Gastroesophageal sphincter (tissue), 4 donors: ENCODE measurements around the gene TTL. TPM values are rescaled to one million over a fixed set of nuclear protein-coding genes. Genes with fewer than 3 reads are reported as not detected.

Source experiments
- ATAC-seq: fragments of 150-250 bp; one replicate; pipeline ENCODE4 v1.9.1; 2016; ENCODE audit warnings: mild to moderate bottlenecking, moderate library complexity
- H3K27ac ChIP-seq, 4 donors: fragments of 200-600 bp; sonication (generic) in 3 of 4; 1 replicate in 3 of 4; 2 replicates in 1 of 4; pipeline ENCODE4 v1.5.1; 2016 to 2019
- H3K27me3 ChIP-seq: fragments of 200-600 bp; sonication (generic); one replicate; pipeline ENCODE4 v1.5.1; 2019
- H3K36me3 ChIP-seq, 2 donors: fragments of 200-600 bp; sonication (generic); one replicate each; pipeline ENCODE4 v1.5.1; 2019; ENCODE audit warnings: control low read depth in 1 of 2
- H3K4me1 ChIP-seq, 3 donors: fragments of 200-600 bp; sonication (generic); 1 replicate in 2 of 3; 2 replicates in 1 of 3; pipeline ENCODE4 v1.5.1; 2016 to 2019; ENCODE audit warnings: control low read depth in 2 of 3
- H3K4me3 ChIP-seq, 2 donors: fragments of 200-600 bp; sonication (generic); one replicate each; pipeline ENCODE4 v1.5.1; 2019; ENCODE audit warnings: mild to moderate bottlenecking in 1 of 2, moderate library complexity in 1 of 2
- H3K9me3 ChIP-seq, 3 donors: fragments of 200-600 bp; sonication (generic); one replicate each; pipeline ENCODE4 v1.5.1; 2017 to 2019; ENCODE audit warnings: control low read depth in 2 of 3
- CTCF ChIP-seq, 4 experiments: fragments of 200-600 bp in 2 of 4; fragments of 450-650 bp in 2 of 4; sonication (generic) in 1 of 4; IDR thresholded peaks; one replicate each; pipeline ENCODE4 v1.5.1; 2017 to 2019; ENCODE audit warnings: antibody characterized with exemption in 4 of 4, mild to moderate bottlenecking in 2 of 4, moderate library complexity in 2 of 4
- EP300 ChIP-seq: sonication (generic); formaldehyde crosslinking; IDR thresholded peaks from one replicate; pipeline ENCODE4 v1.6.1; 2017; ENCODE audit warnings: antibody characterized with exemption, mild to moderate bottlenecking
- POLR2A ChIP-seq, 2 donors: fragments of 450-650 bp; IDR thresholded peaks; one replicate each; pipeline ENCODE4 v1.6.1; 2017; ENCODE audit warnings: antibody characterized with exemption in 2 of 2, mild to moderate bottlenecking in 2 of 2, moderate library complexity in 1 of 2
- POLR2AphosphoS5 ChIP-seq: sonication (generic); formaldehyde crosslinking; IDR thresholded peaks from one replicate; pipeline ENCODE4 v1.6.1; 2017; ENCODE audit warnings: antibody characterized with exemption
- WGBS, 2 donors: methylation state at CpG; one replicate each; pipeline ENCODE4 v1.1.5; 2018; ENCODE audit warnings: low coverage in 1 of 2; 5-methylcytosine and 5-hydroxymethylcytosine counted together
- total RNA-seq, 4 donors: library from RNA; depleted of rRNA; stranded (reverse); fragments of >200 nt; gene quantifications; one replicate each; pipeline ENCODE4 v1.1.0, GENCODE V29; 2016

TTL gene
- total RNA-seq, 4 donors from 2014 or later: 19.3 to 33.8 (median 24.9) TPM

- Histone ChIP-seq H3K4me1 (no peaks in the 10 kb centered on the region), H3K4me3 (no peak overlapping the region), H3K9me3 (peaks cover 0 to 4% (median 0%) of the 10 kb centered on the region in 3 donors), H3K36me3 (no peaks in the 10 kb centered on the region), H3K27me3 (no peaks in the 10 kb centered on the region), H3K27ac (no peak overlapping the region)
- 87 to 89% methylated on average over 5 of the region's 6 CpGs for WGBS, 2 donors
- TF ChIP-seq EP300: no peak
- TF ChIP-seq POLR2A (IDR thresholded peaks at IDR 0.05): no peak
- TF ChIP-seq POLR2AphosphoS5: no peak
- no peak for TF ChIP-seq CTCF (IDR thresholded peaks at IDR 0.05)
- ATAC-seq: no peak
Observed at GRCh38 chr2:112472547-112473263, 9.3 kb upstream of the TTL start.

- WGBS, 2 donors: 78% methylated on average over 3 to 6 of the region's 6 CpGs
- Histone ChIP-seq H3K27ac (no peak overlapping the region), H3K4me1 (no peaks in the 10 kb centered on the region), H3K27me3 (no peaks in the 10 kb centered on the region), H3K9me3 (no peaks in the 10 kb centered on the region), H3K4me3 (no peak overlapping the region), H3K36me3 (no peaks in the 10 kb centered on the region)
- ATAC-seq: no peak
- TF ChIP-seq CTCF (IDR thresholded peaks at IDR 0.05): no peak
- TF ChIP-seq POLR2A (IDR thresholded peaks at IDR 0.05): no peak
- TF ChIP-seq POLR2AphosphoS5: no peak
- no peak for TF ChIP-seq EP300
Observed at GRCh38 chr2:112474844-112475486, 7.0 kb upstream of the TTL start.

- H3K4me3 ChIP-seq: no peak overlapping the region
- no peaks in the 10 kb centered on the region for H3K27me3 ChIP-seq
- WGBS, 2 donors: 62 to 65% methylated on average over 3 to 6 of the region's 7 CpGs
- no peak for ATAC-seq
- no peaks in the 10 kb centered on the region for H3K36me3 ChIP-seq
- no peak overlapping the region for H3K27ac ChIP-seq
- TF ChIP-seq POLR2A (IDR thresholded peaks at IDR 0.05) (no peak), EP300 (no peak), CTCF (IDR thresholded peaks at IDR 0.05) (no peak), POLR2AphosphoS5 (no peak)
- no peaks in the 10 kb centered on the region for H3K9me3 ChIP-seq
- H3K4me1 ChIP-seq: peaks cover 0 to 12% (median 6%) of the 10 kb centered on the region in 3 donors
Observed at GRCh38 chr2:112476434-112476833, 5.5 kb upstream of the TTL start.

GRCh38 chr2:112480530-112481049, 1.4 kb upstream of the TTL start:
- peak overlapping the region in 3 of 4 donors; percentile 83 to 95 (median 91) for H3K27ac ChIP-seq
- H3K9me3 ChIP-seq: no peaks in the 10 kb centered on the region
- H3K27me3 ChIP-seq: no peaks in the 10 kb centered on the region
- H3K36me3 ChIP-seq: no peaks in the 10 kb centered on the region
- peak overlapping the region in 1 of 2 donors; percentile 68 for H3K4me3 ChIP-seq
- H3K4me1 ChIP-seq: peaks cover 0 to 33% (median 18%) of the 10 kb centered on the region in 3 donors
- TF ChIP-seq EP300 (no peak), CTCF (IDR thresholded peaks at IDR 0.05) (no peak), POLR2A (IDR thresholded peaks at IDR 0.05) (no peak), POLR2AphosphoS5 (no peak)
- WGBS, 2 donors: 11 to 42% methylated on average over 6 to 13 of the region's 20 CpGs
- no peak for ATAC-seq
